Occipital lobe (tissue), 2 donors: ENCODE results near the gene RBM6. TPM values are rescaled to one million over a fixed set of nuclear protein-coding genes. Genes with fewer than 3 reads are reported as not detected.

Experiments
- DNase-seq: peaks from one replicate; lab custom pipeline; 2025; lab: John Stamatoyannopoulos, UW
- total RNA-seq: library from RNA; depleted of rRNA; stranded (reverse); fragments of >200 nt; gene quantifications from one replicate; pipeline ENCODE4 v1.2.3, GENCODE V29; 2014

Gene RBM6
- total RNA-seq, 1 donor from 2014 or later, result 83.3 TPM

- DNase-seq, result no peak
Measured at GRCh38 chr3:50090984-50091383, 151.0 kb downstream of the RBM6 start.

- DNase-seq, result no peak
Measured at GRCh38 chr3:50095352-50095998, 155.5 kb downstream of the RBM6 start.

- DNase-seq, result no peak
Measured at GRCh38 chr3:50100386-50100785, 160.4 kb downstream of the RBM6 start.

DNA sequence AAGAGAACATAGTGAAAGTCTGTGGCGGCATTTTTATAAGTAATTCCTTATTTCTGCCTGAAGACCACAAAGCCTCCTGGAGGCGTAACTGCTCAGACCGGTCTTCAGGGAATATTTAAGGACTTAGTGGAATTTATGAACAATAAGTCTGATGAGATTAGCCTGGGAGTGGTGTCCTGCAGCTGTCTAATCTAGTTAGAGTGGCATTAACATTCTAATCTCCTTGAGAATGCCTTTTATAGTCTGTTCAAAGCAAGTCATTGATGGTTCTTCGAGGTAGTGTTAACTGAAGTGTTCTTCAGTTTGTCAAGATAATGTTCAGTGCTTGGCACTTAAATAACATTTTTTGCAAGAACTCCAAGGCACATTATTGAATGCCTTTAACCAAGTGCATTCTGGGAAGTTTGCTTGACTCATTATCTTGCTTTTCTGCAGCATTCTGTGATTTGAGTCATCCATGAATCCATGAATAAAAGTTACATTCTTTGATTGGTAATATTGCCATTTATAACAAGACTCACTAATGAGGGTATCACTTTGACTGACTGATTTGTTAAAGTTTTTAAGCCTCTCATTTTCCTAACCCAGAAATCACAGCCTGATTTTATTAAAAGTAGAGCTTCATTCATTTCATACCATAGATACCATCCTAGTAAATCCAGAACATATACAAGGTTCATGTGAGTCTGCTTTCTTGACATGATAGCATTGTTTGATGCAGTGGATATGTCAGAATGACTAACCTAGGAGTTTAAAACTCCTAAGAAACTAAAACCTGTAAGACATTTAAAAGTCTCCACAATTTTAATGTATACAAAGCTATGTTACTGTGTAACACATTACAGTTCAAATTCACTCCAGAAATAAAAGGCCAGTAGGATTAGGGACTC is 161.3 kb downstream of the RBM6 start:
- no peak for DNase-seq

GRCh38 chr3:50102558-50102957 is 162.6 kb downstream of the RBM6 start:
- DNase-seq, result no peak

GRCh38 chr3:50111757-50112156 is 171.8 kb downstream of the RBM6 start:
- DNase-seq, result no peak

DNA sequence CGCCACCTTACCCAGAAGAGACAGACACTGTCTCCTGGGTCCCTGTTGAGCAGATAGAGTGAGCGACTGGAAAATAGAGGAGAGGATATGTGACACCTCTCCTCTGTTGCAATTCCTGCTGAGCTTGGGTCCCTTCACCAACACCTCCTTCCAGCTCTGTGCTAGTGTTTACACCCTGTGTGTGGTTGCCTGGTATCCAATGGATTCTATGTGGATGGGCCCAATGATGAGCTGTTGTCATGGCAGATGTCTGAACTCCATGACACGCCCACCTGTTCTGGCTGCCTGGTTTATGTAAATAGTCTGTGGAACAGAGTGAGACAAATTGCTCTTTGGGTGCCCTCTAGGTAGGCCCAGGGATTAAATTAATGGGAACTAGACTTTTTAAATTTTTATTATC is 172.5 kb downstream of the RBM6 start:
- no peak for DNase-seq

DNA sequence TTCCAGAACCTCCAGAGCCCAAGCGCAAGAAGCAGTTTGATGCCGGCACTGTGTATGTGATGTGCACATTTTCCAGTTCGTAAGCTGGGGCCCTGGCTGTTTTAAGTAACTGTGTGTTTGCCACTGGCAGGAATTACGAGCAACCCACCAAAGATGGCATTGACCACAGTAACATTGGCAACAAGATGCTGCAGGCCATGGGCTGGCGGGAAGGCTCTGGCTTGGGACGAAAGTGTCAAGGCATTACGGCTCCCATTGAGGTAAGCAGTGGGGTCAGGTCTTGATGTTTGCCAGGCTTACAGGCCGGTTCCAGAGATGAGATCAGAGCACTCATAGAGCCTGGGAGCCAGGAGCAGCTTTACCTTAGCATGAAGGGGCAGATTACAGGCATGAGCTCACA is 177.2 kb downstream of the RBM6 start:
- no peak for DNase-seq

- DNase-seq, result no peak
Measured at GRCh38 chr3:50118237-50118636, 178.3 kb downstream of the RBM6 start.

DNA sequence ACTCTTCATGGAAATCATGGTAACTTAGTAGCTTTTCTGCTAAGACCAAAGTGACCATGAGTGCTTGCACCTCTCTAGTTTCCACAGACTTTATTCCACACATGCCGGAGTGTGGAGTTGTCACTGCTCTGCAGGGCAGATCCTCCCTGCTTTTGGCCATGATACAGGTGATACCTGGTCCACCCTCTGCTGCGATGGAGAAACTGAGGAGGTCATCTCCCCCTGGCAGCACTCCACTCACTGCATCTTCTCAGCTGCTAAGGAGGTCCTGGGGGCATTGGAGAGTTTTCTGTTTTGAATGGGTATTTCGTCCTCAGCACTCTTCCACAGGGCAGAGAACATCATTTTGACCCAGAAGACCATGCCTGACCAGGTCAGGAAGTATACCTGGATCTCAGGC is 179.8 kb downstream of the RBM6 start:
- no peak for DNase-seq

GRCh38 chr3:50120364-50121071 is 180.6 kb downstream of the RBM6 start:
- DNase-seq, result no peak

GRCh38 chr3:50121072-50122032 is 181.4 kb downstream of the RBM6 start:
- DNase-seq, result peak; percentile 37

DNA sequence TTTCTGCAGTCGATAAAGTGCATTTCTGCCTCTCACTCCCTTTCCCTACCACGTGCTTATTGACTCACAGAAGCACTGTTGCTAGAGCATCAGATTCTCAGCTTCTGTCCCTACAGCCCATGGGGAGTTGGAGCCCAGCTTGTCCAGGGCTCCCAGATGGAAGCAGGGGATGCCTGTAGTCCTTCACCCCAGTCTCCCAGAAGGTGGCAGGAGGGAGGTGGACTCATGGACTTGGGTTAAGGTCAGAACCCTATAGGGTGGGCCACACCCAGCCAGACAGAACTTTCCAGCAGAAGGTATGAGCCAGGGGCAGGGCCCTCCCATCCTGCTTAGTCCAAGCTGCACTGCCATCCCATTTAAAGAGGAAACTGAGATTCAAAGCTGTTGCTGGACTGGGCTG is 182.1 kb downstream of the RBM6 start:
- DNase-seq, result no peak

DNA sequence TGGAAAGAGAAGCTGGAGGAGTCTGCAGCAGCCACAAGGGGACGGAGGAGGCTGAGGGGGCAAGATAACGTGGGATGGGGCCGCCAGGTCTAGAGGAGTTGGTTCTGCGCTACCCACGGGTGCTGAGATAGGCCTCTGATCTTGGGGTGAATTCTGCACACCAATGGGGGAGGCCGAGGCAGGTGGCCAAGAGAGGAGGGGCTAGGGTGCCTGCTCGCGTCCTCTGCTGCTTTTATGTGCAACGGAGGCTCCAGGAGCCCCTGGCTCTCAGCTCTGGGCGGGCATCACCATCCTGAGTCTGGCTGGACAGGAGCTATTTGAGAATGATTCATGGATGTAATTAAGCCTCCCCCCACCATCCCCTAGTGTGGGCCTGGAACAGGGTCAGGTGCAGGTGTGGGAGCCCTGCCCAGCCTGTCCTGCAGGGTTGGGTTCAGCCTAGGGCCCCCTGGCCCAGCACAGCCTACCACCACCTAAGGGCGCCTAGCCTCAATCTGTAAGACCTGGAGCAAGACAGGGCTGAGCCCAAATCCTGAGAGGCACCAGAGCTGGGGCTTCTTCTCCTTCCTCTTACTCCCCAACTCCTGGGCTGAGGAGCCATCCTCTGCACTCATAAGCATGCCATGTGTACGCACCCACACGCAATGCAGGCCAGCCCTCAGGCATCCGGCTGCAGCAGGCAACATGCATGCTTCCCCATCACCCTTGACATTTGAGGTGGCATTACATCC is 182.9 kb downstream of the RBM6 start:
- DNase-seq, result no peak

- no peak for DNase-seq
Measured at GRCh38 chr3:50123394-50124051, 183.6 kb downstream of the RBM6 start.

DNA sequence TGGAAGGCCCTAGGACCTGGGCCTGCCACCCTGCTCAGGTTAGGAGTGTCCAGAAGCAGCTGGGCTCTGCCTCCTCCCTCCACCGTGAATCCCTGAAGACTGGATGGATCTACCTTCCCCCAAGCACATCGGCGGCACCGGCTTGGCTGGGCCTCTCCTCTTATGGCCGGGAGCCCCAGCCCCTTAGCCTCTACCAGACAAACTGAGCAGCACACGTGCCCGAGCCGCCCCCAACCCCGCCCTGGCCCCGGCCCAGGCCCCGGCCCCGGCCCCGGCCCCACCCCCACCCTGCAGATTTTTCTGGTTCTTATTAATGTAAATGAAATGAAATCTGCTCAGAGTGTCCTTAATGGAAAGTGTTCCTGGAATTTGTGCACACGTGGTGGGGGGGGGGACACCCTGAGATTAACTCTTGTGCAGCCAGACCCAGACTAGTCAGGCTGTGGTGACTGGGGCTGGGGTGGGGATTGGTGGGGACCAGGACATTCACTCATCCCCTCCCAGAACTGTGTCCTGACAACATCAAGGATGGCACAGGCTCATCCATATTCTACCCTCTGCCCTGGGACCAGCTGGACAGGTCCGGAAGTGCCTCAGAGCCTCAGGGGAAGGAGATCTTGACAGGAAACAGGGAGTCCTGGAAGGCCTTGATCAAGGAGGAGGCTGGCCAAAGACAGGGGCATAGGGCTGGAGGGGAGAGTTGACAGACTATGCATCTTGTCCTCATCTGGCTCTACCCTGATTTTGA is 184.3 kb downstream of the RBM6 start:
- no peak for DNase-seq

DNA sequence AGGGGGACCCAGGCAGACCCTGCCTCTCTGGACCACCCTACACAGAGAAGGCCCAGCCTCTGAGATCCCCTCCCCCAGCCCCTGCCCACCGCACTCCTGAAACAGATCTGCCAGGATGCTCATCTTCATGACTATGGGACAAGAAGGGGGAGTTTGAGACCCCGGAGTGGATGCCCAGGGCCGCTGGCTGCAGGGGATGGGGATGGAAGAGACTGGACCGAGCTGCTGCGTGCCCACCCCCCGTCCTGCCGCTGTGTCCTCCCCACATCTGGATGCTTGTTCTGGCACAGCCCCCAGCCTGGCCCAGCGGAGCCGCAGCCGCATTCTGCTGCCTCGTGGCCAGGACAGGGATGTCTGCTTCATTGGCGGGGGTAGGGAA is 184.8 kb downstream of the RBM6 start:
- no peak for DNase-seq

DNA sequence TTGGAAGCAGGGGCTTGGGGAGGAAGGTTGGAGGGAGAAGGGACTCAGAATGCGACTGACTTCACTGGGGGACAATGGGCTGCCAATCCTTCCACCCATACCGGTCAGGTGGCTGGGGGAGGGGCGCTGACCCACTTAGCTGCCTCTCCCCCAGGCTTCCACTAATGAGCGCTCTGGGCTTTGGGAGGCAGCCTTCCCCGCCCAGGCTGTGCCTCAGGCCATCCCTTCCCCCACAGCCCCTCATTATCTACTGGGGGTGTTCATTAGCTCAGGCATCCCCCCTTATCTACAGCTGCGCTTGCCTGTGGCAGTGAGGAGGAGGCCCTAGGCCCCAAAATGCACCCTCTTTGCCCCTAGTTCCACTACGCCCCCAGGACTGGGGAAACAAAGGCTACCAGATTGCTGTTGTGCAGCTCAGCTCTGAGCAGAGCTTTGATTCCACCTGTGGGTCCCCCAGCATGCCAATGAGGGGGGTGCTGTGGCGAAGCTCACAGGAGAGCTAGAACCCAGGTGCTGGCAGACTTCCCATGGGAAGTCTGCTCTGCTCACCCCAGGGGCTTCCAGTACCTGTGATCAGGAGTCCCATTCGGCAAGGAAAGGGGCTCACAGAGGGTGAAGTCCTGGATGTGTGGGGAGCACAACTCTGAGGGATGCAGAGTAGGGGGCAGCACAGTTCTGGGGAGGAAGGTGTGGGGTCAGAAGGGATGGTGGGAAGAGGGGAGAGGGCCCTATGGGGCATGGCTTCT is 185.8 kb downstream of the RBM6 start:
- no peak for DNase-seq
